AG10803 (cell line): ENCODE data around the gene ZNF474.

ENCODE experiments used
- DNase-seq: peaks from one replicate; pipeline ENCODE4 v3.0.0; 2010; ENCODE audit warnings: low read depth
- H3K4me3 ChIP-seq: 2 replicates; pipeline ENCODE4 v1.5.1; 2011; ENCODE audit warnings: mild to moderate bottlenecking, low read length, control low read depth
- CTCF ChIP-seq: conservative IDR thresholded peaks from 2 replicates; pipeline ENCODE4 v1.5.1; 2011; ENCODE audit warnings: mild to moderate bottlenecking, low read length, control low read depth, inconsistent platforms

ZNF474 gene

DNA sequence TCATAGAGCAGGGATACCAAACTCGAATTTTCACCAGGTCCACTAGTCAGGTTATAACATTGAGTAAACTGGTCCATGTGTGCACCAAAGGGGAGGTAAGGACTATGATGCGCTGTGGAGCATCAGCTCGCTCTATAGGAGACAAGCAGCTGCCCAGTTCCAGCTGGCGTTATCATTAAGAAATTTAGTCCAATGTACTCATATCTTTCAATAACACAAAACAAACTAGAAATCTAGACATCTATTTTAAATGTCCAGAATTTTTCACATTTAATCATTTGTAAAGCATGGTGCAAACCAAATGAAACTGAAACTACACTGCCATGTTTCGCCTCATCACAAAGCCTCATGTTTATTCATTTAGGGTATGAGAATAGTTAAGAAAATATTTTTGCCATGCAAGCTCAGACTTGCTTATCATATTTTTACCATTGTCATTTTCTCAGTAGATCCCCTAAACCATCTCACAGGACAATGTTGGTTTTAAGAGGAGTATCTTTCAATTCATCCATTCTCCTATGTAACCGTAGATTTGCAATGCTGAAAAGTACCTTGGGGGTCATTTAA is 50.9 kb downstream of the ZNF474 start:
- no peak for DNase-seq
- H3K4me3 ChIP-seq = no peak overlapping the region
- no peak for TF ChIP-seq CTCF

DNA sequence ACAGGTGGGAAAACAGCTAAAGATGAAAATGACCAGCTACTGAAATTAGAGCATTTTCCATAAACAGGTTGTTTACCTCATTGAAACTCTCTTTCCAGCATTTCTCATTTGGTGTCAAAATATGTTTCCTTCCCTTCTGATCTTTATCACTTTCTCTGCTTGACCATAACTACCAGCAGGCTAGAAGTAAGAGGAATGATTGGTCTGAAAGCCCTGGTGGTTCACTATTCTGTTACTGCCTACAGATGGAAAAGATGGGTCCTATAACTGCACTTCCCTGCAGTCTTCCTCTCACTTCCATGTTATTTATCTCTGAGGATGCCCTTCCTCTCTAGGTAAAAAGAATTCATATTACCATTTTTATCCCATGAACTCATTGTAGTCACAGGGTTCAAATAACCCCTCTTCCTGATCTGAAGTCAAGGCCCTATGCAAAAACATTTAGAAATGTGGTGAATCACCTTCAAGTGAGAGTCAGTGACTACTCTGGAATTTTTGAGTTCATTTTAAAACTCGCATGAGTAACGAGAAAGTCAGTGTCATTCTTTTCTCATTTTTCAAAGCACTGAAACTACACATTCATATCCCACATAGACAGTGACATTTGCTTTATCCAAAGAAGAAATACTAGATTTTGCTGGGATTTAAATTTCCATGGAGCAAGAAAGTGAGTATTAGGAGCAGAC is 51.7 kb downstream of the ZNF474 start:
- DNase-seq = peak; percentile 86
- H3K4me3 ChIP-seq = peak overlapping the region; percentile 0; the same call in 1 of the 2 replicates
- 0 out of 2 replicates have a peak, but pooled peaks have one; percentile 5 for TF ChIP-seq CTCF

- peak overlapping the region; percentile 3; the same call in 1 of the 2 replicates for H3K4me3 ChIP-seq
- DNase-seq = no peak
- no peak for TF ChIP-seq CTCF
These were observed 52.5 kb downstream of the ZNF474 start for GRCh38 chr5:122181863-122182262.

- peak overlapping the region; percentile 22 for H3K4me3 ChIP-seq
- peak; percentile 80 for DNase-seq
- no peak for TF ChIP-seq CTCF
These were observed 53.2 kb downstream of the ZNF474 start for GRCh38 chr5:122182491-122182921.

DNA sequence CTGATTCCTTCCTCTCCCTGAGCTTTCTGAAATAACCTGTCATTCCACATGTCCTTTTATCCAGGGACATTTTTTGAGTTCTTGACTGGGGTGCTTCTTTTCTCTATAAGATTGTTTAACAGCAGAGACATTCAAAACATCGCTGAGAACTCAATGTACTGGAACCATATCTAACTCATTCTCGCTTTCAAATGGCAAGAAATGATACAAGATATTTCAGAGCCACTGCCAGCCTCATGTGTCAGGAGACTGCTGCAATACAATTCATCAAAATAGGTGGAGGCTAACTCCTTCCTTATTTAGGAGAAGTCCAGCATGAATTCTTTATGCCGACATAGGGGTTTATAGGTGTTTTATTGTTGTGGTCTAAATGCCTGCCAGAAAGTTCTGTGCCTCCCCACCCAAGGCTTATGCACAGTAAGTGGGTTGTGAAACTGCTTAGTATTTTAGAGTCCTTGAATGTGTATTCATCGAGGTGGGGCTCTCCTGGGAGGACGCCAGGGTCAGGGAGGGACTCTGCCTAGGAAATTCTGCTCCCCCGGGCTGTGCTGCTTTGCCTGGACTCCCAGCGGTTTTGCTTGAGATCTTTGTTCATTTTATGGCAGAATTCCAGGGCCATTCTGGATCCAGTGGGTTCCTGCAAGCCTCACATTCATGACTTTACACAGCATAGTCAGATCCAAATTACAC is 53.9 kb downstream of the ZNF474 start:
- DNase-seq = peak; percentile 87
- TF ChIP-seq CTCF = no peak
- no peak overlapping the region; the same call in 1 of the 2 replicates for H3K4me3 ChIP-seq

- TF ChIP-seq CTCF = no peak
- H3K4me3 ChIP-seq = no peak overlapping the region
- no peak for DNase-seq
These were observed 54.4 kb downstream of the ZNF474 start for GRCh38 chr5:122183788-122184170.
